SK-N-MC (cell line): ENCODE measurements around the gene FADS6.

Experiments used
- EZH2 ChIP-seq: fragments of 200-600 bp; sonication (generic); IDR thresholded peaks from one replicate; pipeline ENCODE4 v1.6.1; 2017; ENCODE audit warnings: antibody characterized with exemption
- FOXP2 ChIP-seq: optimal IDR thresholded peaks from 2 replicates; pipeline ENCODE3; 2011; ENCODE audit warnings: mild to moderate bottlenecking, moderate library complexity; ENCODE audit not compliant: insufficient read depth; ENCODE audit errors: extremely low read length, control extremely low read depth
- POLR2AphosphoS5 ChIP-seq: IDR thresholded peaks from 2 replicates; pipeline ENCODE4 v1.6.1; 2012; ENCODE audit warnings: mild to moderate bottlenecking, low read depth, low read length, borderline replicate concordance

DNA sequence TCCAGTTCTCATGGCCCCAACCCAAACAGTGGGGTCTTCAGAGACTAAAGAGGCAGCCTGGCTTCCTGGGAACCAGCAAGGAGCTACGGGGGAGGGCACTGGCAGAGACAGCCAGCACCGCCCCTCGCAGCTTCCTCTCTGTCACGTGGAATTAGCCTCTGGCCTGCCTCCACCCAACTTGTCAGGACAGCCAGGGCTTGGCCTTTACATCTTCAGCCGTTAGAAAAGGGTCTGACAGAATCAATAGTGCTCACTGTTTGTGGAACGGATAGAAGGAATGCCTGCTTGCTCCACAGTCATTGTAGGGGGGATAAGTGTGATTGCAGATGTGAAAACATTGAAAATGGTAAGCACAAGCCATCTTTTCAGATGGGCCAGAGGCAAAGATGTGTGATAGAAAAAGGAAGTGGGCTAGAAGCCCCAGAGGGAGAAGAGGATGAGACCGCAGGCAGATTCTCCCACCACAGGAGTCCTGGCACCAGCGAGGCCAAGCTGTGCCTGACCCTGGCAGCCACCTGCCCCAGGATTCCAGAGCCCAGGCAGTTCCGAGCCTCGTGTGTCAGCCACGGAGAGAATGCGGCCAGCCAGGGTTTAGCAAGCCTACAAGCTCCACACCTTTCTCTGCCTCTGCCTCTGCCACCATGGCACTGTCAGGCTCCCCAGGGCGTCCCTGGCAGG, 52.3 kb downstream of the FADS6 start:
- TF ChIP-seq POLR2AphosphoS5 (no peak), EZH2 (no peak), FOXP2 (no peak)
